SH-SY5Y (cell line): ENCODE measurements around the gene CCDC184.

ENCODE experiments used
- GATA2 ChIP-seq: IDR thresholded peaks from 2 replicates; pipeline ENCODE4 v1.6.1; 2011; ENCODE audit warnings: mild to moderate bottlenecking, low read depth, low read length
- GATA3 ChIP-seq: IDR thresholded peaks from 2 replicates; pipeline ENCODE4 v1.6.1; 2011; ENCODE audit warnings: low read depth, mild to moderate bottlenecking, low read length, moderate library complexity

- TF ChIP-seq GATA2 (no peak), GATA3 (no peak)
Observed at GRCh38 chr12:48145981-48146380, 37.5 kb upstream of the CCDC184 start.
